Loucy (cell line): ENCODE results near the gene FBRSL1.

ENCODE experiments used
- H2AFZ ChIP-seq: fragments of 200-600 bp; sonication (generic); 2 replicates; pipeline ENCODE4 v1.6.0; 2016; ENCODE audit warnings: antibody characterized with exemption, mild to moderate bottlenecking, low read length, moderate library complexity
- H3F3A ChIP-seq: fragments of 200-600 bp; 2 replicates; pipeline ENCODE4 v1.6.0; 2016; ENCODE audit warnings: antibody characterized with exemption, low read depth, mild to moderate bottlenecking
- H3K27me3 ChIP-seq: fragments of 200-600 bp; sonication (generic); 2 replicates; pipeline ENCODE4 v1.6.1; 2014; ENCODE audit warnings: low read length, mild to moderate bottlenecking; ENCODE audit not compliant: insufficient read depth, poor library complexity, severe bottlenecking
- H3K36me3 ChIP-seq: fragments of 200-600 bp; sonication (generic); 2 replicates; pipeline ENCODE4 v1.6.1; 2016; ENCODE audit warnings: low read length; ENCODE audit not compliant: insufficient read depth
- H3K4me1 ChIP-seq: fragments of 200-600 bp; sonication (generic); 2 replicates; pipeline ENCODE4 v1.5.1; 2014; ENCODE audit warnings: low read length, mild to moderate bottlenecking; ENCODE audit not compliant: insufficient read depth, poor library complexity, severe bottlenecking
- H3K4me2 ChIP-seq: fragments of 200-600 bp; sonication (generic); 2 replicates; pipeline ENCODE4 v1.6.0; 2014; ENCODE audit warnings: antibody characterized with exemption, low read length, low read depth, mild to moderate bottlenecking; ENCODE audit not compliant: poor library complexity, severe bottlenecking
- H3K4me3 ChIP-seq: fragments of 200-600 bp; sonication (generic); 2 replicates; pipeline ENCODE4 v1.5.1; 2014; ENCODE audit warnings: low read length, mild to moderate bottlenecking, mixed read lengths; ENCODE audit not compliant: poor library complexity, severe bottlenecking
- H3K79me2 ChIP-seq: fragments of 200-600 bp; sonication (generic); 2 replicates; pipeline ENCODE4 v1.6.1; 2014; ENCODE audit warnings: low read length; ENCODE audit not compliant: insufficient read depth
- H3K9ac ChIP-seq: fragments of 200-600 bp; sonication (generic); 2 replicates; pipeline ENCODE4 v1.6.0; 2014; ENCODE audit warnings: mild to moderate bottlenecking, low read depth, low read length, moderate library complexity; ENCODE audit not compliant: poor library complexity, severe bottlenecking
- H3K9me2 ChIP-seq: fragments of 200-600 bp; sonication (generic); replicated peaks from 2 replicates; pipeline ENCODE4 v1.6.1; 2016; ENCODE audit warnings: low read depth, low read length, mixed read lengths
- H3K9me3 ChIP-seq: fragments of 200-600 bp; sonication (generic); 2 replicates; pipeline ENCODE4 v1.6.1; 2014; ENCODE audit warnings: mild to moderate bottlenecking, antibody characterized with exemption, low read length, low read depth; ENCODE audit not compliant: insufficient read depth
- H4K20me1 ChIP-seq: fragments of 200-600 bp; sonication (generic); 2 replicates; pipeline ENCODE4 v1.6.0; 2014; ENCODE audit warnings: antibody characterized with exemption, low read length, mild to moderate bottlenecking; ENCODE audit not compliant: insufficient read depth, poor library complexity, severe bottlenecking
- EZH2phosphoT487 ChIP-seq: fragments of 200-600 bp; IDR thresholded peaks from 2 replicates; pipeline ENCODE4 v1.6.1; 2018; ENCODE audit warnings: antibody characterized with exemption, mild to moderate bottlenecking, moderate library complexity, borderline replicate concordance
- TF ChIP-seq, protein P1 (sequence below): fragments of 200-600 bp; sonication (generic); conservative IDR thresholded peaks from 2 replicates; pipeline ENCODE4 v1.5.1; 2014; ENCODE audit warnings: mild to moderate bottlenecking, antibody characterized with exemption, low read length

The FBRSL1 gene

DNA sequence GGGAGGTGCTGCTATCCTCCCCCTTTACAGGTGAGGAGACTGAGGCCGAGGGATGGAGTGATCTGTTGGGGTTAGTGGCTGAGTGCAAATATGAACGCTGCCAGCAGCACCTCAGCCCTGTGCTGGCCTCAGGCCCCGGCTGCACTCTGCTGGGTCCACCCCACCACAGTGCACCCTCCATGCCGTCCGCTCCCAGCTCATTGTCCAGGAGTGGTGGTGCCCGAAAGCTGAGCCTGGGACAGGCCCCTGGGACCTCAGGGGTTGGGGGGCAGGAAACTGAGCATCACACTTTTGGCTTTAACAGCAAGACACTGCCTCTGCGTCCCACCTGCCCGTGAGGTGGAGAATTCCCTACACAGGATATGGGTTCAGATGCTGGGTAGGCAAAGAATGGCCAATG lies 31.5 kb upstream of the FBRSL1 start:
- Histone ChIP-seq H3F3A (no peaks in the 10 kb centered on the region), H3K9ac (no peak overlapping the region), H3K79me2 (no peaks in the 10 kb centered on the region), H3K9me3 (no peaks in the 10 kb centered on the region), H3K27me3 (no peaks in the 10 kb centered on the region), H3K36me3 (no peaks in the 10 kb centered on the region), H3K4me1 (peaks cover 24% of the 10 kb centered on the region), H3K4me3 (no peak overlapping the region), H3K4me2 (no peak overlapping the region), H3K9me2 (no peaks in the 10 kb centered on the region), H2AFZ (no peak overlapping the region), H4K20me1 (no peaks in the 10 kb centered on the region)
- no peak for TF ChIP-seq EZH2phosphoT487

DNA sequence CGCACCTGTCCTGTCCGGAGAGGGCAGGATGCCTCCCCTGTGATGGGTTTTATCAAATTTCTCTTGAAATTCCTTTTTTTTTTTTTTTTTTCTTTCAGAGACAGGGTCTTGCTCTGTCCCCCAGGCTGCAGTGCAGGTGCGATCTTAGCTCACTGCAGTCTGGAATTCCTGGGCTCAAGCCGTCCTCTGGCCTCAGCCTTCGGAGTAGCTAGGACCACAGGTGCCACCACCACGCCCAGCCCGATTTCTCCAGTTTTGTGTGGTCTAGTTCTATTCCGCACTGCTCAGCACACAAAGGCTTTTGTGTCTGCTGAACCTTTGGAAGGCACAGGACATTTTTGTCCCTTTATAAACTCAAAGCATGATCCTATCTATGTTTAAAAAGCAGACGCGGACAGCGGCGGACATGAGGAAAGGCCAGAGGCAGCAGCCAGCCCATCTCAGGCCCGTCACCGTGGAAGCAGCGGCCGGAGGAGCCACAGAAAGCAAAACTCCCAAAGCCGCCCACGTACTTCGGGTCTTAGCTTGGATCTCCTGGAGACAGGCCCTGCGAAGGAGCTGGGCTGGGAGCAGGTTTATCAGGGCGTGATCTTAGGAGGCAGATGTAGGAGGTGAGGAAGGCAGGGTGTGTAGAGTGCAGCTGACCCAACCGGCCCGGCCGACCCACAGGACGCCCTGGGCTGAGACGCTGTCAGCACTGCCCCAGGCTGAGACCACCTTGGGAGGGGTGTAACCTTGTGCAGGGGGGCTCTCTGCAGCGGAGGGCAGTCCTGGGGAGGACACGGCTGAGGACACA lies 30.9 kb upstream of the FBRSL1 start:
- H3K27me3 ChIP-seq, result no peaks in the 10 kb centered on the region
- no peaks in the 10 kb centered on the region for H3K9me3 ChIP-seq
- no peaks in the 10 kb centered on the region for H3K79me2 ChIP-seq

GRCh38 chr12:132460571-132460970 lies 29.4 kb upstream of the FBRSL1 start:
- no peaks in the 10 kb centered on the region for H3K27me3 ChIP-seq
- H3K36me3 ChIP-seq, result no peaks in the 10 kb centered on the region
- H2AFZ ChIP-seq, result no peak overlapping the region
- TF ChIP-seq EZH2phosphoT487, result no peak
- TF ChIP-seq, protein P1, sequence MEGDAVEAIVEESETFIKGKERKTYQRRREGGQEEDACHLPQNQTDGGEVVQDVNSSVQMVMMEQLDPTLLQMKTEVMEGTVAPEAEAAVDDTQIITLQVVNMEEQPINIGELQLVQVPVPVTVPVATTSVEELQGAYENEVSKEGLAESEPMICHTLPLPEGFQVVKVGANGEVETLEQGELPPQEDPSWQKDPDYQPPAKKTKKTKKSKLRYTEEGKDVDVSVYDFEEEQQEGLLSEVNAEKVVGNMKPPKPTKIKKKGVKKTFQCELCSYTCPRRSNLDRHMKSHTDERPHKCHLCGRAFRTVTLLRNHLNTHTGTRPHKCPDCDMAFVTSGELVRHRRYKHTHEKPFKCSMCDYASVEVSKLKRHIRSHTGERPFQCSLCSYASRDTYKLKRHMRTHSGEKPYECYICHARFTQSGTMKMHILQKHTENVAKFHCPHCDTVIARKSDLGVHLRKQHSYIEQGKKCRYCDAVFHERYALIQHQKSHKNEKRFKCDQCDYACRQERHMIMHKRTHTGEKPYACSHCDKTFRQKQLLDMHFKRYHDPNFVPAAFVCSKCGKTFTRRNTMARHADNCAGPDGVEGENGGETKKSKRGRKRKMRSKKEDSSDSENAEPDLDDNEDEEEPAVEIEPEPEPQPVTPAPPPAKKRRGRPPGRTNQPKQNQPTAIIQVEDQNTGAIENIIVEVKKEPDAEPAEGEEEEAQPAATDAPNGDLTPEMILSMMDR, result peak; percentile 50
- H3K9me3 ChIP-seq, result no peaks in the 10 kb centered on the region
- no peak overlapping the region for H3K4me2 ChIP-seq
- H4K20me1 ChIP-seq, result no peaks in the 10 kb centered on the region
- no peaks in the 10 kb centered on the region for H3K79me2 ChIP-seq
- no peaks in the 10 kb centered on the region for H3K9me2 ChIP-seq
- no peak overlapping the region for H3K9ac ChIP-seq
- H3K4me3 ChIP-seq, result no peak overlapping the region
- H3F3A ChIP-seq, result no peaks in the 10 kb centered on the region
- H3K4me1 ChIP-seq, result peaks cover 19% of the 10 kb centered on the region

More for the DNA sequence above, 30.9 kb upstream of the FBRSL1 start:
- no peaks in the 10 kb centered on the region for H3K36me3 ChIP-seq
- no peaks in the 10 kb centered on the region for H3K9me2 ChIP-seq
- TF ChIP-seq, protein P1, result no peak
- TF ChIP-seq EZH2phosphoT487, result no peak
- no peak overlapping the region for H2AFZ ChIP-seq
- no peak overlapping the region for H3K4me2 ChIP-seq
- H3K4me3 ChIP-seq, result no peak overlapping the region
- H4K20me1 ChIP-seq, result no peaks in the 10 kb centered on the region
- peaks cover 20% of the 10 kb centered on the region for H3K4me1 ChIP-seq
- no peak overlapping the region for H3K9ac ChIP-seq
- H3F3A ChIP-seq, result no peaks in the 10 kb centered on the region

- H3K4me3 ChIP-seq, result no peak overlapping the region
- H4K20me1 ChIP-seq, result no peaks in the 10 kb centered on the region
- H3K9me3 ChIP-seq, result no peaks in the 10 kb centered on the region
- H2AFZ ChIP-seq, result no peak overlapping the region
- H3K79me2 ChIP-seq, result no peaks in the 10 kb centered on the region
- H3K27me3 ChIP-seq, result no peaks in the 10 kb centered on the region
- peaks cover 29% of the 10 kb centered on the region for H3K4me1 ChIP-seq
- H3F3A ChIP-seq, result no peaks in the 10 kb centered on the region
- no peak overlapping the region for H3K4me2 ChIP-seq
- TF ChIP-seq EZH2phosphoT487, result no peak
- H3K9me2 ChIP-seq, result no peaks in the 10 kb centered on the region
- no peaks in the 10 kb centered on the region for H3K36me3 ChIP-seq
- no peak overlapping the region for H3K9ac ChIP-seq
Observed at GRCh38 chr12:132461526-132461925, 28.4 kb upstream of the FBRSL1 start.
